Kidney epithelial cell (primary cell): ENCODE measurements around the gene TEX44. TPM values are rescaled to one million over a fixed set of nuclear protein-coding genes. Genes with fewer than 3 reads are reported as not detected.

Experiments used
- DNase-seq: peaks from one replicate; pipeline ENCODE4 v3.0.0-alpha.2; 2010; ENCODE audit warnings: low read depth
- H3K27me3 ChIP-seq: 2 replicates; pipeline ENCODE4 v1.6.0; 2011; ENCODE audit warnings: low read length; ENCODE audit not compliant: control insufficient read depth, insufficient read depth
- H3K36me3 ChIP-seq: 2 replicates; pipeline ENCODE4 v1.5.1; 2011; ENCODE audit warnings: low read length; ENCODE audit not compliant: control insufficient read depth, insufficient read depth
- H3K4me3 ChIP-seq: 2 replicates; pipeline ENCODE4 v1.5.1; 2011; ENCODE audit warnings: low read depth, mild to moderate bottlenecking, control low read depth, low read length
- CTCF ChIP-seq: IDR thresholded peaks from 2 replicates; pipeline ENCODE4 v1.5.1; 2011; ENCODE audit warnings: mild to moderate bottlenecking, moderate library complexity, low read length, control low read depth, inconsistent platforms; ENCODE audit not compliant: insufficient read depth, poor library complexity, severe bottlenecking
- total RNA-seq: library from RNA; depleted of rRNA; stranded (reverse); fragments of >200 nt; gene quantifications from 2 replicates; pipeline ENCODE4 v1.2.3, GENCODE V29; 2015

The TEX44 gene
- total RNA-seq, 1 donor from 2014 or later, result not detected

- Histone ChIP-seq H3K36me3 (no peaks in the 10 kb centered on the region), H3K4me3 (no peak overlapping the region), H3K27me3 (no peaks in the 10 kb centered on the region)
- peak; percentile 73 for TF ChIP-seq CTCF
- peak; percentile 35 for DNase-seq
Observed at GRCh38 chr2:231557571-231558217, 35.0 kb upstream of the TEX44 start.

GRCh38 chr2:231563378-231563961, 29.2 kb upstream of the TEX44 start:
- TF ChIP-seq CTCF, result peak; percentile 81
- Histone ChIP-seq H3K36me3 (no peaks in the 10 kb centered on the region), H3K27me3 (no peaks in the 10 kb centered on the region), H3K4me3 (no peak overlapping the region)
- DNase-seq, result no peak

GRCh38 chr2:231565887-231566594, 26.6 kb upstream of the TEX44 start:
- TF ChIP-seq CTCF, result no peak
- no peaks in the 10 kb centered on the region for H3K36me3 ChIP-seq
- H3K27me3 ChIP-seq, result no peaks in the 10 kb centered on the region
- DNase-seq, result no peak
- no peak overlapping the region for H3K4me3 ChIP-seq

GRCh38 chr2:231567159-231567558, 25.5 kb upstream of the TEX44 start:
- no peaks in the 10 kb centered on the region for H3K36me3 ChIP-seq
- TF ChIP-seq CTCF, result no peak
- DNase-seq, result no peak
- no peaks in the 10 kb centered on the region for H3K27me3 ChIP-seq
- H3K4me3 ChIP-seq, result no peak overlapping the region

- no peak for TF ChIP-seq CTCF
- Histone ChIP-seq H3K27me3 (no peaks in the 10 kb centered on the region), H3K36me3 (no peaks in the 10 kb centered on the region), H3K4me3 (no peak overlapping the region)
- DNase-seq, result no peak
Observed at GRCh38 chr2:231568098-231568784, 24.4 kb upstream of the TEX44 start.
